Measurements from ENCODE around the gene MACROH2A2. TPM values are rescaled to one million over a fixed set of nuclear protein-coding genes. Genes with fewer than 3 reads are reported as not detected.

MACROH2A2 gene
- total and polyA plus RNA-seq, 10 of the 15 experiments (the other 5 are each of a cell fraction or from before 2014, with no cell fraction given), result 0.14 to 0.24 TPM; not detected in 8

DNA sequence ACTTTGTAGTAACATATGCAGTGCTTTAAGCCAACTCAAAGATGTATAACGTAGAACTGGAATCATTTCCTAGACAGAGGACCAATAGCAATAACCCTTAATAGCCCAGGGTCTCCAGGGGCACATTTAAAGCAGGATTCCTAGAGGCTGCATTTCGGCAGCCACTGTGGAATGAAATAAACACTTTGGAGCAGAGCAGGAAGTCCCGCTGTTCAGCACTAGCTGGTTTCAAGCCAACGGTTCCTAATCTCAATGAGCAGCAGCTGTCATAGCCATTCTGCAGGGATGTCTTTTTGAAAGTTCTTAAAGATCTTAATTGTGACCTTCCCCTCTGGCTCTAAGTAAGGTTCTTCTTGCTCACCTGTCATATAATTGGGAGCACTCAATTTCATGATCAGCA is 18.4 kb upstream of the MACROH2A2 start:
- SMC1A ChIA-PET (ENCODE audit: uncharacterized antibody, unreplicated experiment), result no interaction called here
- DNase-seq (ENCODE audit: low read depth, low spot score), result no peak
- in situ Hi-C loops (cut with MboI), result no loop called here
- H3K27me3 ChIP-seq (replicated peaks in 1 of 2; ENCODE audit: control insufficient read depth in 2 of 2, insufficient read depth in 2 of 2, low read length in 1 of 2), result peaks cover 0 to 3% of the 10 kb centered on the region in 2 experiments; a peak in 1 of 4 replicates
- TF ChIP-seq TCF12 (IDR thresholded peaks at IDR 0.05; ENCODE audit: low read depth, low read length), result no peak
- no peak for TF ChIP-seq SREBF1 (IDR thresholded peaks at IDR 0.05; ENCODE audit: low read length)
- TF ChIP-seq, protein P1, sequence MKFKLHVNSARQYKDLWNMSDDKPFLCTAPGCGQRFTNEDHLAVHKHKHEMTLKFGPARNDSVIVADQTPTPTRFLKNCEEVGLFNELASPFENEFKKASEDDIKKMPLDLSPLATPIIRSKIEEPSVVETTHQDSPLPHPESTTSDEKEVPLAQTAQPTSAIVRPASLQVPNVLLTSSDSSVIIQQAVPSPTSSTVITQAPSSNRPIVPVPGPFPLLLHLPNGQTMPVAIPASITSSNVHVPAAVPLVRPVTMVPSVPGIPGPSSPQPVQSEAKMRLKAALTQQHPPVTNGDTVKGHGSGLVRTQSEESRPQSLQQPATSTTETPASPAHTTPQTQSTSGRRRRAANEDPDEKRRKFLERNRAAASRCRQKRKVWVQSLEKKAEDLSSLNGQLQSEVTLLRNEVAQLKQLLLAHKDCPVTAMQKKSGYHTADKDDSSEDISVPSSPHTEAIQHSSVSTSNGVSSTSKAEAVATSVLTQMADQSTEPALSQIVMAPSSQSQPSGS (IDR thresholded peaks at IDR 0.05; ENCODE audit: low read length), result no peak
- no peak for TF ChIP-seq CREB1 (IDR thresholded peaks at IDR 0.05; ENCODE audit: low read depth)
- TF ChIP-seq CEBPB (IDR thresholded peaks at IDR 0.05; ENCODE audit: borderline replicate concordance in 1 of 2, low read depth in 2 of 2, low read length in 2 of 2), result no peak
- no peak for TF ChIP-seq ATF7 (IDR thresholded peaks at IDR 0.05; ENCODE audit: low read depth)
- no peaks in the 10 kb centered on the region; the same call in 2 of the 3 replicates for H3K9me3 ChIP-seq (replicated peaks; ENCODE audit: control insufficient read depth, insufficient read depth, low read length)
- 25% methylated on average over 4 of the region's 4 CpGs for WGBS (ENCODE audit: insufficient coverage, insufficient replicate concordance, low lambda C conversion rate, missing lambda C conversion rate)
- H3K27ac ChIP-seq (ENCODE audit: control insufficient read depth, insufficient read depth), result no peak overlapping the region
- no TSS peak for BruUV-seq (replicated peaks)
- no peak for ATAC-seq
- no peaks in the 10 kb centered on the region for H4K20me1 ChIP-seq (ENCODE audit: control insufficient read depth, insufficient read depth)
- FAIRE-seq, result no peak
- H3K4me3 ChIP-seq, result no peak overlapping the region
- no peak overlapping the region for H3K9ac ChIP-seq (ENCODE audit: control insufficient read depth, insufficient read depth, low read length)
- no peak overlapping the region for H2AFZ ChIP-seq (ENCODE audit: control insufficient read depth, low read depth, low read length)
- POLR2A ChIA-PET, result no interaction called here
- intact Hi-C loops (cut with micrococcal nuclease; ENCODE audit: unreplicated experiment), result no loop called here
- RAD21 ChIA-PET (ENCODE audit: unreplicated experiment), result no interaction called here
- H3K4me1 ChIP-seq (ENCODE audit: control insufficient read depth, insufficient read depth, low read length), result no peaks in the 10 kb centered on the region
- no peaks in the 10 kb centered on the region for H3K36me3 ChIP-seq (ENCODE audit: control insufficient read depth in 2 of 2, insufficient read depth in 2 of 2, low read length in 1 of 2)
- no peaks in the 10 kb centered on the region for H3K79me2 ChIP-seq (ENCODE audit: control insufficient read depth, insufficient read depth, low read length)
- H3K4me2 ChIP-seq (ENCODE audit: control insufficient read depth, insufficient read depth), result no peak overlapping the region
- CTCF ChIA-PET, result no interaction called here

DNA sequence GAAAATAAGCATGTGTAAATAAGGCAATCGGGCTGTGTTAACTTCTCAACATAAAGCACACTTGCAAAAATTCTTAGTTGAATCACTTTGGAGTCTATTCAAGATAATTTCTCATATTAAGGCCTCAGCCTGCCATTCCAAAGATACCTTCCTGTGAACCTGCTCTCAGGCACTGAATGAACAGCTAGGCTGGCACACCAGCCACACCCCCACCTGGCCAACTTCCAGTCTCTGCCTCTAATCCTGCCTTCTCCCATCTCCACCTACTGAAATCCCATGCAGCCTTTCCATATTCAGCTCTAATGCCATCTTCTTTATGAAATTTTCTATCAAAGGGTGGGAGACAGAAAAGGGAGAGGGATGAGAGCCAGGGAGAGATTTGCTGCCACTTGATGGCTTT is 17.1 kb upstream of the MACROH2A2 start:
- no peaks in the 10 kb centered on the region for H3K4me1 ChIP-seq (ENCODE audit: control insufficient read depth, insufficient read depth, low read length)
- FAIRE-seq, result no peak
- H3K9ac ChIP-seq (ENCODE audit: control insufficient read depth, insufficient read depth, low read length), result no peak overlapping the region
- POLR2A ChIA-PET, result no interaction called here
- DNase-seq (ENCODE audit: low read depth, low spot score), result no peak
- in situ Hi-C loops (cut with MboI) (no loop called here), intact Hi-C loops (cut with micrococcal nuclease; ENCODE audit: unreplicated experiment) (no loop called here)
- ATAC-seq, result no peak
- H3K27me3 ChIP-seq (replicated peaks in 1 of 2; ENCODE audit: control insufficient read depth in 2 of 2, insufficient read depth in 2 of 2, low read length in 1 of 2), result peaks cover 0 to 3% of the 10 kb centered on the region in 2 experiments; a peak in 1 of 4 replicates
- RAD21 ChIA-PET (ENCODE audit: unreplicated experiment), result no interaction called here
- H4K20me1 ChIP-seq (ENCODE audit: control insufficient read depth, insufficient read depth), result no peaks in the 10 kb centered on the region
- no peaks in the 10 kb centered on the region; the same call in 2 of the 3 replicates for H3K9me3 ChIP-seq (replicated peaks; ENCODE audit: control insufficient read depth, insufficient read depth, low read length)
- no peak overlapping the region for H2AFZ ChIP-seq (ENCODE audit: control insufficient read depth, low read depth, low read length)
- BruUV-seq (replicated peaks), result no TSS peak
- no peak for TF ChIP-seq NFIC (IDR thresholded peaks at IDR 0.05; ENCODE audit: low read depth, low read length)
- 0% methylated on average over 1 of the region's 1 CpG for WGBS (ENCODE audit: insufficient coverage, insufficient replicate concordance, low lambda C conversion rate, missing lambda C conversion rate)
- no peak overlapping the region for H3K4me3 ChIP-seq
- CTCF ChIA-PET, result interaction anchor here (0.7 kb wide), 1 partner anchor 396 kb away, joined by 4 read pairs; no protein-coding TSS in a partner anchor
- no peak overlapping the region for H3K4me2 ChIP-seq (ENCODE audit: control insufficient read depth, insufficient read depth)
- H3K36me3 ChIP-seq (ENCODE audit: control insufficient read depth in 2 of 2, insufficient read depth in 2 of 2, low read length in 1 of 2), result no peaks in the 10 kb centered on the region
- SMC1A ChIA-PET (ENCODE audit: uncharacterized antibody, unreplicated experiment), result no interaction called here
- no peak overlapping the region for H3K27ac ChIP-seq (ENCODE audit: control insufficient read depth, insufficient read depth)
- no peaks in the 10 kb centered on the region for H3K79me2 ChIP-seq (ENCODE audit: control insufficient read depth, insufficient read depth, low read length)

All from GM12878 (cell line).